HG02981 (cell line): ENCODE results near the gene ZFAND4.
"Not testable (repeated sequence)": the region's sequence is repeated elsewhere in the genome, so short reads cannot be mapped to it uniquely, and the experiment has no call there.

ENCODE experiments used
- ATAC-seq: cut with Tn5 transposase; IDR thresholded peaks from one replicate; pipeline ENCODE4 v1.9.1; 2021; ENCODE audit warnings: mild to moderate bottlenecking, moderate library complexity; ENCODE audit not compliant: unreplicated experiment

Gene ZFAND4

DNA sequence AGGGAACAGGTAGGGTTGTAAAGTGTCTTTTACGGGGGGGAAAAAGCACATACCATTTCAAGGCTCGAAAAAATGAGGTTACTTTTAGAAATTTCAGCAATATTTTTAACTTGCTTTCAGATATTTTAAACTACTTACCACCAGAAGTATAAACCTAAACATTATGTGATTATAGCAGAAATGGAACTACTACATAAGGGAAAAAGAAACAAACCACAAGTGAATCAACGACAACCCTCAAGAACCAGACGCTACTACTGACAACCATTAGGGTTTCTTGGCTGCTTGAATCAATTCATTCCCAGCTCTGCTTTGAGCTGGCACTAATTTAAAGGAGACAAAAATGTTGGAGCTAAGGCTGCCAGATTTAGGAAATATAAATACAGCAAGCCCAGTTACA is 80.1 kb downstream of the ZFAND4 start:
- ATAC-seq, result no peak

DNA sequence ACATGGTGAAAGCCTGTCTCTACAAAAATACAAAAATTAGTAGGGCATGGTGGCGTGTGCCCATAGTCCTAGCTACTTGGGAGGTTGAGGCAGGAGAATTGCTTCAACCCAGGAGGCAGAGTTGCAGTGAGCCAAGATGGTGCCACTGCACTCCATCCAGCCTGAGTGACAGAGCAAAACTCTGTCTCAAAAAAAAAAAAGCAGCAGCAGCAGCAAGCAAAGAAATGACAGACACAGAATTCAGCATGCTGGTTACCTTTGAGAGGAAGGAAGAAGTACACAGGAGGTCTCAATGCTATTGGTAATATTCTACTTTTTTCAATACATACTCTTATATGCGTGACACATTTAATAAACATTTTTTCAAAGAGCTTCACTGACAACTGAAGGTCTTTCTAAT is 81.3 kb downstream of the ZFAND4 start:
- no peak for ATAC-seq

- ATAC-seq, result no peak
These were observed 82.7 kb downstream of the ZFAND4 start for GRCh38 chr10:45589868-45590267.

DNA sequence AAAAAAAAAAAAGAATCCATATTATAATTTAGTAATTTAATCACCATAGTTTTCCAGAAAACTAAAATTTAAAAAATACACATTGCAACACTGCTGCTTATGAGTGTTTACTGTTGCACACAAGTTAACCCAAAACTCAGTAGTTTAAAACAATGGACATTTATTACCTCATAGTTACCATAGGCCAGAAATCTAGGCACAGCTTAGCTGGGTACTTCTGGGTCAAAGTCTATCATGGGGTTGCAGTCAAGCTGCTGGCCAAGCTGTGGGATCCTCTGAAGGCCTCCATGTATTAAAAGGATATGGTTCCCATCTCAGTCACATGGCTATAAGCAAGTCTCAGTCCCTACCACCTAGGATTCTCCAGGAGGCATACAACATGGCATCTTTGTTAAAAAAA is 83.6 kb downstream of the ZFAND4 start:
- no peak for ATAC-seq

- ATAC-seq, result no peak
These were observed 86.3 kb downstream of the ZFAND4 start for GRCh38 chr10:45586028-45586824.

DNA sequence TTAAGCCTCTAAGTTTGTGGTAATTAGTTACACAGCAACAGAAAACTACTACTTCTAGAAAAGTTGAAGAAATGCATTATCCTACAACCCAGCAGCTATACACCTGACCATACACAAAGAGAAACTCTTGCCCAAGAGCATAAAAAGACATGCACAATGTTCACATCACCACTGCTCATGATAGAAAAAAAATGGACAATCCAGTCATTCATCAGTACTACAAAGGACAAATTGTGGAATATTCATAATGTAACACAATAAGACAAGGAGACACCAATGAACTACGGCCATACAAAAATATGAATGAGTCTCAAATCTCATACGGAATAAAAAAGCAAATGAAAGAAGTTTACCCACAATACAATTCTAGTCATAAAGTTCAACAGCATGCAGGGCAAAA is 87.4 kb downstream of the ZFAND4 start:
- ATAC-seq, result no peak

DNA sequence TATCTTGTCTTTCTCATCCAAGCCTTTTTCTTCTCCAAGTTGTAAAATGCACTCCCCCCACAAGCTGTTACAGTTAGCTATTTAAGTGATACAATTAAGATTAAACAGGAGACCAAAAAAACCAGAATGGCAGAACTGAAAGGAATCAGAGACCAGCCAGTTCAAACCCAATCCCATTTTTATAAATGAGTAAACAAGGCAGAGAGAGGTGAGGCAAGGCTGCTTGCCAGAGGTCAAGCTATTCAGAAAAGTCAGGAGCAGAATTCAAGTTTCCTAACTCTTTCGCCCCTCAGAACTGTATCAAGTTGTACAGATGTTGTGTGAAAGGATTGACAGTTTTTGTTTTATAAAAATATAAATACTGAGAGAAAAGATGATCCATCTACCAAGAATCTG is 90.2 kb downstream of the ZFAND4 start:
- ATAC-seq, result no peak

DNA sequence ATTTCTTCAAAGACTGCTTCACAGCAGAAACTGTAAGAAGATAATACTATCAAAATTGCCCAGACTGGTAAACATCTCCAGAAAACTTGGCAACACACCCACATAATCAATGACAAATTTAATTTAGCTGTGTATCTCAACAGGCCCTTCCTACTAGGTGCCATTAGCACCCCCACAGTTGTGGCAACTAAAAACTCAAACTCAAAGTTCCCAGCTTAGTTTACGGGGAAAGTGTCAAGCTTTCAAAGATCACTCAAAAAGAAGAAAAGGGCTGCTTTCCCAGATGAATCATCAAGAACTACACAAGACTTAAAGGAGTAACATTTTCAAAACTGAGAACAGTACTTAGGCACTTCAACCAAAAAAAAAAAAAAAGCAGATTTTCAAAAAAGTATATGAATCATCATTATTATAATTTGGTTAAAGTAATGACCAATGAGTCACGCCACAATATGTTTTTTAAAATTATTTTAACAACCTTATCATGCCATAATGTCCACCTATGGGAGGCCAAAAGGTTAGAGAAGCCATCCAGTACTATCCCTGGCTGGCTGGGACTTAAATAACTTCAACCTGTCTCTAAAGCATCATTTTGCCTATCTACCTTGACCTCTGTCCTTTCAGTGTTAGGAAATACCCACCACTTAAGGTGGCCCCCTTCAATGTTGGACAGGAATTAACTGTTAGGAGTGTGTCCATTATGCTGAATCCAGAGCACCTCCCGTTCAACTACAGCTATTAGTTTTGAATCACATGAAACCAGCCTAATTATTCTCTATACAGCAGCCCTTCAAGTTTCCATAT is 90.8 kb downstream of the ZFAND4 start:
- ATAC-seq, result no peak

GRCh38 chr10:45581216-45581549 is 91.4 kb downstream of the ZFAND4 start:
- ATAC-seq, result peak; percentile 46

- peak; percentile 60 for ATAC-seq
These were observed 92.0 kb downstream of the ZFAND4 start for GRCh38 chr10:45580371-45581215.

- no peak for ATAC-seq
These were observed 94.1 kb downstream of the ZFAND4 start for GRCh38 chr10:45578384-45578971.

DNA sequence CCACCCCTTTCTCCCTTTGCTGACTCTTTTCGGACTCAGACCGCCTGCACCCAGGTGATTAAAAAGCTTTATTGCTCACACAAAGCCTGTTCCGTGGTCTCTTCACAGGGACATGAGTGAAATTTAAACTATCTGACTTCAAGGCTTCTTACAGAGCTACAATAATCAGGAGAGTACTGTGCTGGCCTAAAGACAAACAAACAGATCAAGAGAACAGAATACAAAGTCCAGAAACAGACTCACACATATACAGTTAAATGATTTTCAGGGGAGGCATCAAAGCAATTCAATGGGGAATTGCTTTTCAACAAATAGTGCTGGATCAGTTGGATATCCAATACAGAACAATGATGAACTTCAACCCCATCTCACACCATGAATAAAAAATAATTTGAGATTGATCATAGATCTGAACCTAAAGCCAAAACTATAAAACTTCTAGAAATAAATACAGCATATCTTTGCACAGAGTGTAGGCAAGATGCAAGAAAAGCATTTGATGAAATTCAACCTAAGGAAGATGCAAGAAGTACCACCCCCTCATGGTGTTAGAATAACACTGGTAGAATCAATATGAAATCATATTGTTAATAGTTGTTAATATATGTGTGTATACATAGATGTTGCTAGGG is 96.5 kb downstream of the ZFAND4 start:
- ATAC-seq, result no peak

DNA sequence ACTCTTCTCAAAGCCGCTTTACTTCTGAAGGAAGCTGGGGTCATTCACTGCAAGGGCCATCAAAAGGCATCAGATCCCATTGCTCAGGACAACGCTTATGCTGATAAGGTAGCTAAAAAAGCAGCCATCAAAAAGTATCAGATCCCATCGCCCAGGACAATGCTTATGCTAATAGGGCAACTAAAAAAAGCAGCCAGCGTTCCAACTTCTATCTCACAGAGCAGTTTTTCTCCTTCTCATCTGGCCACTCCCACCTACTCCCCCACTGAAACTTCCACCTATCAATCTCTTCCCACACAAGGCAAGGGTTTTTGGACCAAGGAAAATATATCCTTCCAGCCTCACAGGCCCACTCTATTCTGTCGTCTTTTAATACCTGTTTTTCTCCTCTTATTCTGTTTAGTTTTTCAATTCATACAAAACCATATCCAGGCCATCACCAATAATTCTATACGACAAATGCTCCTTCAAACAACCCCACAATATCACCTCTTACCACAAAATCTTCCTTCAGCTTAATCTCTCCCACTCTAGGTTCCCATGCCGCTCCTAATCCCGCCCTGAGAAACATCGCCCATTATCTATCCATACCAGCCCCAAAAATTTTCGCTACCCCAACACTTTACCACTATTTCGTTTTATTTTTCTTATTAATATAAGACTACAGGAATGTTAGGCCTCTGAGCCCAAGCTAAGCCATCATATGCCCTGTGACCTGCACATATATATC is 97.4 kb downstream of the ZFAND4 start:
- ATAC-seq, result not testable (repeated sequence)

- no peak for ATAC-seq
These were observed 103.1 kb downstream of the ZFAND4 start for GRCh38 chr10:45569471-45569870.

DNA sequence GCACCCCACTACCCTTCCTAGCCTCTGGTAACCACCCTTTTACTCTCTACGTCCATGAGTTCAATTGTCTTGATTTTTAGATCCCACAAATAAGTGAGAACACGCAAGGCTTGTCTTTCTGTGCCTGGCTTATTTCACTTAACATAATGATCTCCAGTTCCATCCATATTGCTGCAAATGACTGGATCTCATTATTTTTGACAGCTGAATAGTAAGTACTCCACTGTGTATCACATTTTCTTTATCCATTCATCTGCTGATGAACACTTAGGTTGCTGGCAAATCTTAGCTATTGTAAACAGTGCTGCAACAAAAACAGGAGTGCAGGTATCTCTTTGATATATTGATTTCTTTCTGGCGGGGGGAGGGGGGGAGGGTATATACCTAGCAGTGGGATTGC is 106.2 kb downstream of the ZFAND4 start:
- no peak for ATAC-seq
